ENCODE data around the gene SARS1. TPM values are rescaled to one million over a fixed set of nuclear protein-coding genes. Genes with fewer than 3 reads are reported as not detected.
"Not testable (repeated sequence)": the region's sequence is repeated elsewhere in the genome, so short reads cannot be mapped to it uniquely, and the experiment has no call there.

SARS1 gene
- polyA plus RNA-seq, 1 of the 3 experiments (the other 2 are of a cell fraction) = 98.3 TPM

DNA sequence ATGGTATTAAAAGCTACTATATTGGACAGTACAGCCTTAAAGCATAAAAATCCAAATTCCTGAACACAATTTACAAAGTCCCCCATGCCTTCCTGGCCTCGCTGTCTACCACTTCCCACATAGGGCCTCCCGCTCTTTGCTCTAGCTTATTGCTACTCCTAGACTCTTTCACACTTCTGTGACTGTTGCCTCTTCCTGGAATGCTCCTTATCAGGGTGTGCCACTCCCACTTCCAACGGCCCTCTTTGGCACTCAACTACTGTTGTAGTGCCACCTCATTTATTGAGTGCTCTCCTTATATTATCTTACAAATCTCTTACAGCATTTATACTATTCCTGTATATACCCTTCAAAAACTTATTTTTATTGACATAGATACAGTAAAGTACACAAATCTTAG lies 4.8 kb downstream of the SARS1 start:
- no peak overlapping the region for H3K4me3 ChIP-seq (ENCODE audit: low read depth in 2 of 2, low read length in 1 of 2)
- no peaks in the 10 kb centered on the region for H3K9me3 ChIP-seq
- H3K9ac ChIP-seq = no peak overlapping the region
- no peak overlapping the region for H3K27ac ChIP-seq (ENCODE audit: low read depth in 2 of 2, low read length in 1 of 2)
- H3F3A ChIP-seq (replicated peaks; ENCODE audit: insufficient read depth) = peaks cover 23% of the 10 kb centered on the region
- no peak overlapping the region for H2AFZ ChIP-seq (ENCODE audit: low read depth)
- ChIA-PET POLR2A (no interaction called here), CTCF (interaction anchor here (0.7 kb wide), 1 partner anchor 26 kb away, joined by 4 read pairs; no protein-coding TSS in a partner anchor)
- H3K9me2 ChIP-seq = no peaks in the 10 kb centered on the region
- H3K4me2 ChIP-seq = no peak overlapping the region
- WGBS (ENCODE audit: low lambda C conversion rate) = 83% methylated on average over 3 of the region's 3 CpGs
- TF ChIP-seq ELF1 (IDR thresholded peaks at IDR 0.05) (no peak), RFX5 (IDR thresholded peaks at IDR 0.05; ENCODE audit: low read length) (no peak), NRF1 (IDR thresholded peaks at IDR 0.05; ENCODE audit: low read depth, low read length) (no peak), POLR2AphosphoS5 (IDR thresholded peaks at IDR 0.05; ENCODE audit: low read depth, low read length) (no peak)
- TF ChIP-seq, protein P1, sequence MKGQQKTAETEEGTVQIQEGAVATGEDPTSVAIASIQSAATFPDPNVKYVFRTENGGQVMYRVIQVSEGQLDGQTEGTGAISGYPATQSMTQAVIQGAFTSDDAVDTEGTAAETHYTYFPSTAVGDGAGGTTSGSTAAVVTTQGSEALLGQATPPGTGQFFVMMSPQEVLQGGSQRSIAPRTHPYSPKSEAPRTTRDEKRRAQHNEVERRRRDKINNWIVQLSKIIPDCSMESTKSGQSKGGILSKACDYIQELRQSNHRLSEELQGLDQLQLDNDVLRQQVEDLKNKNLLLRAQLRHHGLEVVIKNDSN (IDR thresholded peaks at IDR 0.05; ENCODE audit: borderline replicate concordance, low read depth) = no peak
- peaks cover under 1 to 16% of the 10 kb centered on the region in 2 experiments; a peak in 3 of 4 replicates for H3K4me1 ChIP-seq (ENCODE audit: control insufficient read depth in 1 of 2, insufficient read depth in 2 of 2, low read depth in 1 of 2, low read length in 1 of 2)
- no peaks in the 10 kb centered on the region for H3K27me3 ChIP-seq (ENCODE audit: insufficient read depth)
- H3K36me3 ChIP-seq (replicated peaks in 1 of 2; ENCODE audit: control insufficient read depth in 1 of 2, insufficient read depth in 2 of 2, low read length in 1 of 2) = peaks cover 6 to 36% of the 10 kb centered on the region in 2 experiments
- H3K79me2 ChIP-seq (ENCODE audit: insufficient read depth) = peaks cover 93% of the 10 kb centered on the region
- H4K20me1 ChIP-seq (ENCODE audit: insufficient read depth) = peaks cover 68% of the 10 kb centered on the region
- no peak for DNase-seq

DNA sequence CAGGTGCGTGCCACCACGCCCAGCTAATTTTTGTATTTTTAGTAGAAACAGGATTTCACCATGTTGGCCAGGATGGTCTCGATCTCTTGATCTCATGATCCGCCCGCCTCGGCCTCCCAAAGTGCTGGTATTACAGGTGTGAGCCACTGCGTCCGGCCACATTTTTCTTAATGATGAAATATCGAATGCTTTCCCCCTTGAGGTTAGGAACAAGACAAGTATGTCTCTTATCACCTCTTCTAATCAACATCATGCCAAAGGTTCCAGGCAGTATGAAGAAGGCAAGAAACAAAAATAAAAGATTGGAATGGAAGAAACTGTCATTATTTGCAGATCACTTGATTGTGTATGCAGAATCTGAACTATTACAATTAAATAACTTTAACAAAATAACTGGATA lies 7.5 kb downstream of the SARS1 start:
- POLR2A ChIA-PET; DNase-seq; H3K27ac ChIP-seq (ENCODE audit: low read depth in 2 of 2, low read length in 1 of 2); H3K9me2 ChIP-seq; H3K9me3 ChIP-seq; H3K4me2 ChIP-seq; H3K9ac ChIP-seq; H3K27me3 ChIP-seq (ENCODE audit: insufficient read depth); H3K4me3 ChIP-seq (ENCODE audit: low read depth in 2 of 2, low read length in 1 of 2); H2AFZ ChIP-seq (ENCODE audit: low read depth); CTCF ChIA-PET; H3K4me1 ChIP-seq (ENCODE audit: control insufficient read depth in 1 of 2, insufficient read depth in 2 of 2, low read depth in 1 of 2, low read length in 1 of 2): not testable (repeated sequence)
- Histone ChIP-seq H3K36me3 (replicated peaks in 1 of 2; ENCODE audit: control insufficient read depth in 1 of 2, insufficient read depth in 2 of 2, low read length in 1 of 2) (peaks cover 22 to 32% of the 10 kb centered on the region in 2 experiments), H4K20me1 (ENCODE audit: insufficient read depth) (peaks cover 64% of the 10 kb centered on the region), H3F3A (replicated peaks; ENCODE audit: insufficient read depth) (peaks cover 31% of the 10 kb centered on the region), H3K79me2 (ENCODE audit: insufficient read depth) (peaks cover 95% of the 10 kb centered on the region)
- 98% methylated on average over 9 of the region's 9 CpGs for WGBS (ENCODE audit: low lambda C conversion rate)

DNA sequence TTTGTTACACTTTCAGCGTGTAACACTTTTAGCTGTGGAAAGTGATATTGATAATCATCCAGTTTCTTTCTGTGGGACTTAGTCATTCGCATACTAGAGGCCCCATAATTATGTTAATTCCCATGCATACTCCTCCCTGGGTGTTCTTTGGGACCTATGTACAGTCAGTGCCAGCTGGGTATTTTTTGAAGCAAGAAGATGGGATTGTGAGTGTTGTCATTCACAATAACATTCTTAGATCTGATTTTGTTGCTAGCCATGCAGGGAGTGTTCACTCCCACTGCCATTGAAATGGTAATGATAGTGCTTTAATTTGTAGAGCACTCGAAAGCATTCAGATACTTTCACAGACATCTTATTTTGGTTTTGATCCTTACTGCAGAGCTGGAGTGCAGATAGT lies 11.6 kb downstream of the SARS1 start:
- no peaks in the 10 kb centered on the region for H3K9me2 ChIP-seq
- no peak overlapping the region for H3K4me3 ChIP-seq (ENCODE audit: low read depth in 2 of 2, low read length in 1 of 2)
- H3K79me2 ChIP-seq (ENCODE audit: insufficient read depth) = peaks cover 81% of the 10 kb centered on the region
- 95% methylated on average over 3 of the region's 3 CpGs for WGBS (ENCODE audit: low lambda C conversion rate)
- H3F3A ChIP-seq (replicated peaks; ENCODE audit: insufficient read depth) = peaks cover 33% of the 10 kb centered on the region
- H3K9ac ChIP-seq = no peak overlapping the region
- ChIA-PET POLR2A (interaction anchor here (0.7 kb wide), 1 partner anchor 16 kb away, joined by 3 read pairs; no protein-coding TSS in a partner anchor), CTCF (interaction anchor here (0.7 to 3.0 kb wide), 7 partner anchors 10 to 112 kb away, joined by 3 to 10 read pairs (median 5); partner anchors contain the start of gene ELAPOR1)
- peaks cover 39% of the 10 kb centered on the region for H4K20me1 ChIP-seq (ENCODE audit: insufficient read depth)
- no peaks in the 10 kb centered on the region for H3K9me3 ChIP-seq
- H3K4me1 ChIP-seq (ENCODE audit: control insufficient read depth in 1 of 2, insufficient read depth in 2 of 2, low read depth in 1 of 2, low read length in 1 of 2) = no peaks in the 10 kb centered on the region
- H3K27ac ChIP-seq (ENCODE audit: low read depth in 2 of 2, low read length in 1 of 2) = no peak overlapping the region
- no peak overlapping the region for H3K4me2 ChIP-seq
- H2AFZ ChIP-seq (ENCODE audit: low read depth) = no peak overlapping the region
- no peak for DNase-seq
- H3K36me3 ChIP-seq (replicated peaks in 1 of 2; ENCODE audit: control insufficient read depth in 1 of 2, insufficient read depth in 2 of 2, low read length in 1 of 2) = peaks cover 47 to 49% of the 10 kb centered on the region in 2 experiments
- H3K27me3 ChIP-seq (ENCODE audit: insufficient read depth) = no peaks in the 10 kb centered on the region
- TF ChIP-seq MXI1 (IDR thresholded peaks at IDR 0.05; ENCODE audit: low read depth, low read length) = no peak
- no peak for TF ChIP-seq GABPA (IDR thresholded peaks at IDR 0.05; ENCODE audit: low read depth)
- TF ChIP-seq, protein P2, sequence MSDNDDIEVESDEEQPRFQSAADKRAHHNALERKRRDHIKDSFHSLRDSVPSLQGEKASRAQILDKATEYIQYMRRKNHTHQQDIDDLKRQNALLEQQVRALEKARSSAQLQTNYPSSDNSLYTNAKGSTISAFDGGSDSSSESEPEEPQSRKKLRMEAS (IDR thresholded peaks at IDR 0.05; ENCODE audit: low read depth) = no peak
- TF ChIP-seq POLR2AphosphoS5 (IDR thresholded peaks at IDR 0.05; ENCODE audit: low read depth, low read length) = no peak
- TF ChIP-seq EP300 (IDR thresholded peaks at IDR 0.05; ENCODE audit: borderline replicate concordance in 1 of 2, low read depth in 1 of 2, low read length in 1 of 2) = no peak
- TF ChIP-seq ELF1 (IDR thresholded peaks at IDR 0.05) = no peak
- TF ChIP-seq, protein P3, sequence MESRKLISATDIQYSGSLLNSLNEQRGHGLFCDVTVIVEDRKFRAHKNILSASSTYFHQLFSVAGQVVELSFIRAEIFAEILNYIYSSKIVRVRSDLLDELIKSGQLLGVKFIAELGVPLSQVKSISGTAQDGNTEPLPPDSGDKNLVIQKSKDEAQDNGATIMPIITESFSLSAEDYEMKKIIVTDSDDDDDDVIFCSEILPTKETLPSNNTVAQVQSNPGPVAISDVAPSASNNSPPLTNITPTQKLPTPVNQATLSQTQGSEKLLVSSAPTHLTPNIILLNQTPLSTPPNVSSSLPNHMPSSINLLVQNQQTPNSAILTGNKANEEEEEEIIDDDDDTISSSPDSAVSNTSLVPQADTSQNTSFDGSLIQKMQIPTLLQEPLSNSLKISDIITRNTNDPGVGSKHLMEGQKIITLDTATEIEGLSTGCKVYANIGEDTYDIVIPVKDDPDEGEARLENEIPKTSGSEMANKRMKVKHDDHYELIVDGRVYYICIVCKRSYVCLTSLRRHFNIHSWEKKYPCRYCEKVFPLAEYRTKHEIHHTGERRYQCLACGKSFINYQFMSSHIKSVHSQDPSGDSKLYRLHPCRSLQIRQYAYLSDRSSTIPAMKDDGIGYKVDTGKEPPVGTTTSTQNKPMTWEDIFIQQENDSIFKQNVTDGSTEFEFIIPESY (IDR thresholded peaks at IDR 0.05; ENCODE audit: borderline replicate concordance, low read depth) = no peak
- no peak for TF ChIP-seq RCOR1 (IDR thresholded peaks at IDR 0.05; ENCODE audit: low read length)
- no peak for TF ChIP-seq TEAD4 (IDR thresholded peaks at IDR 0.05; ENCODE audit: borderline replicate concordance, insufficient read depth)
- TF ChIP-seq RFX5 (IDR thresholded peaks at IDR 0.05; ENCODE audit: low read length) = no peak
- no peak for TF ChIP-seq FOXM1 (IDR thresholded peaks at IDR 0.05; ENCODE audit: low read depth)
- no peak for TF ChIP-seq TCF12 (IDR thresholded peaks at IDR 0.05)
- TF ChIP-seq NFIC (IDR thresholded peaks at IDR 0.05; ENCODE audit: borderline replicate concordance) = no peak
- TF ChIP-seq YY1 (IDR thresholded peaks at IDR 0.05; ENCODE audit: low read depth) = no peak
- TF ChIP-seq FOXJ3 (CRISPR knock-in tag; IDR thresholded peaks at IDR 0.05) = no peak
